ENCODE measurements around the gene SLC40A1. TPM values are rescaled to one million over a fixed set of nuclear protein-coding genes. Genes with fewer than 3 reads are reported as not detected.

SLC40A1 gene
- total and polyA plus RNA-seq, 2 of the 8 experiments (the other 6 are each of a cell fraction or from before 2014, with no cell fraction given) = 0.03 TPM; not detected in 1

- TF ChIP-seq CHD7 (IDR thresholded peaks at IDR 0.05; ENCODE audit: insufficient replicate concordance, low read length) (no peak), BCL11A (IDR thresholded peaks at IDR 0.05; ENCODE audit: low read depth in 2 of 2, low read length in 2 of 2) (no peak), CTCF (IDR thresholded peaks at IDR 0.05; ENCODE audit: control extremely low read depth in 1 of 3, insufficient read depth in 1 of 3, low read depth in 1 of 3, low read length in 3 of 3) (no peak)
Observed at GRCh38 chr2:189582809-189583192, 2.2 kb upstream of the SLC40A1 start (continued).

Measured in H1 (cell line).